SU-DHL-6 (cell line): ENCODE results near the gene RBM15.

Experiments
- CTCF ChIP-seq: fragments of 200-600 bp; sonication (generic); IDR thresholded peaks from one replicate; pipeline ENCODE4 v1.5.1; 2017; ENCODE audit warnings: antibody characterized with exemption, mild to moderate bottlenecking, low read length, moderate library complexity; ENCODE audit not compliant: insufficient read depth, poor library complexity, severe bottlenecking
- EZH2phosphoT487 ChIP-seq: fragments of 200-600 bp; sonication (generic), shearing (Covaris generic); conservative IDR thresholded peaks from 2 replicates; pipeline ENCODE4 v1.6.1; 2018; ENCODE audit warnings: mild to moderate bottlenecking, antibody characterized with exemption, low read length, moderate library complexity, mixed read lengths

- TF ChIP-seq CTCF (no peak), EZH2phosphoT487 (no peak)
Measured at GRCh38 chr1:110383251-110383990, 44.2 kb downstream of the RBM15 start.
